HG02623 (cell line): ENCODE measurements around the gene TMEM72.

ENCODE experiments used
- ATAC-seq: cut with Tn5 transposase; IDR thresholded peaks from one replicate; pipeline ENCODE4 v1.9.1; 2021; ENCODE audit warnings: moderate library complexity; ENCODE audit not compliant: unreplicated experiment

The TMEM72 gene

DNA sequence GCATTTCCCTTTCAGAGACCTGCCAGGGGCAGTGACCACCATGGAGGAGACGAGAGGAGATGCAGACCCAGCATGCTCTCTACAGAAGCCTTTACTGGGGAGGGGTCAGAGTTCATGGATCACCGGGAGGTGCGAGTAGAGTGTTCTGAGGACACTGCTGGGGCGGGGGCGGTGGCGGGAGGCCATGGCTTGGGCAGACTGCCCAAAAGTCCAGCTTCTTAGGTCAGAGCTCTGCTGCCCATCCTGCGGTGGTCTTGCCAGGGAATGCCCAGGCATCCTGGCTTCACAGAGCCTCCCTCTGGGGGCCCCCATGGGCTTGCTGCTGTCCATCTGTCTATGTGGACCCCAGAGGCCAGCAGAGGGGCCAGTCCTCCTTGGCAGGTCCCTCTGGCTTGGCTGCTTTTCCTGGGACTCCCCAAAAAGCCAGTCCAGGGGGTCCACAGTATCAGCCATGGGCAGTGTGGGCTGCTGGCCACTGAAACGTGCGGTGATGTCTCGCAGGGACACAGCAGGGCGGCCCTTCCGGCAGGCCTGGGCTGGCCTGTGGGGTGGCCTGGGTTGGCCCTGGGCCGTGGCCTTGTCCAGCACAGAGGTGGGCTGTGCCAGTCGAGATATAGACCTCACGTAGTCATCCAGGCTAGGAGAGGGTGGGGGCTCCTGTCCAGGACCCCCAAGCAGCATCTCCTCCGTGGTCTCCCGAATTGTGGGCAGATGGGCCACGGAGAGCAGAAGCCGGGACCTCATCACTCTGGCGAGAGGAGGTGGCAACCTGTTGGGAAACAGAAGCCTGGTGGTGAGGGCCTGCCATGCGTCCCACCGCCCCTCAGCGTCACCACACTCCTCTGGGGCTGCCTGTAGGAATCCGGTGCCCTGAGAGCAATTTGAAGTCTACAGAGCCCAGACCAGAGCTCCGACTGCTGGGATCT lies 66.4 kb downstream of the TMEM72 start:
- no peak for ATAC-seq

DNA sequence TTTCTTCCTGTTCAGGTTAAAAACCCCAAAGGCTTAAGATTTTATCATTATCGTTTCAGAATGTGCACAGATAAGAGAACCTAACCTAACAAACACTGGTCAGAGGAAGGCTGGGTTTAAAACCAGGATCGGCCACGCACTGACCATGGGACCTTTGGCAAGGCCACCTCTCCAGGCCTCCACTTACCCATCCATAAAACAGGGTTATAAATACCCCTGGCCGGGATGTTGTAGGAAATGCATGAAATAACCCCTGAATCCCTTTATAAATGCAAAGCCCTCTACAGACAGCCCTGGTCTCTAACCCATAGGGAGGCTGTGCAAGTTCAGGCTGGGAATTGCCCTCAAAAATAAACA lies 67.1 kb downstream of the TMEM72 start:
- no peak for ATAC-seq

DNA sequence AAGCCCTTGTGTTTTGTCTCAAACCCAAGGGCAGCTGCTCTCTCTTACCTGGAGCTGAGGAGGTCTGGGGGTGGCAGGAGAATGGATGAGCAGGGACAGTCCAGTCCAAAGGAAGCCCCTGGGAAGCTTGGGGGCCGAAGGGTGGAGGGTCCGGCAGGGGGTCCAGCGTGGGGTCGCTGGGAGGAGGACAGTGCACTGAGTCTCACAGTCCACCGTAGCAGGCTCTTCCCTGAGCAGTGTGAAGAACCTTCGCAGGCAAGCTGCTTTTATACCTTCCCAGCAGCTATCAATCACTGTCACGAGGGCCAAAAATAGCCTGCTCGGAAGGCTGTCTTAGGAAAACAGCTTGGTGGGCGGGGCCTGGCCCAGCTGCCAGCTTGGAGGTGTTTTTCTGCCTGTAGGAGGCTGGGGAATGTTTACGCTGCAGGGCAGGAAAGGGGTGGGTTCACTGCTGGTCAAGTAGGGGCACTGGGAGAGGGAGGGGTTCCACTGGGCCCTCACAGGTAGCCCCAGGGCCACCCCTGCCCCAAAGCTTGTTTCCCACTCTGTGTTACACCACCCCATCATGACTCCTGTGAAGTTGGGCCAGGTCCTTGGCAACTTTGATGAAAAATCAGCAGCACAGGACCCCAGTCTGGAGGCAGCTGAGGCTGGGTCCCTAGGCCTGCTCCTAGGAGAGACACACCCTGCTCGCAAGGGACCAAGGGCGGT lies 67.6 kb downstream of the TMEM72 start, which contains the start of gene DEPP1:
DEPP1 (minus strand) TSS at position 240 of the 711 bp plus-strand sequence. CDS start 779 bp downstream, outside the sequence.
- no peak for ATAC-seq

DNA sequence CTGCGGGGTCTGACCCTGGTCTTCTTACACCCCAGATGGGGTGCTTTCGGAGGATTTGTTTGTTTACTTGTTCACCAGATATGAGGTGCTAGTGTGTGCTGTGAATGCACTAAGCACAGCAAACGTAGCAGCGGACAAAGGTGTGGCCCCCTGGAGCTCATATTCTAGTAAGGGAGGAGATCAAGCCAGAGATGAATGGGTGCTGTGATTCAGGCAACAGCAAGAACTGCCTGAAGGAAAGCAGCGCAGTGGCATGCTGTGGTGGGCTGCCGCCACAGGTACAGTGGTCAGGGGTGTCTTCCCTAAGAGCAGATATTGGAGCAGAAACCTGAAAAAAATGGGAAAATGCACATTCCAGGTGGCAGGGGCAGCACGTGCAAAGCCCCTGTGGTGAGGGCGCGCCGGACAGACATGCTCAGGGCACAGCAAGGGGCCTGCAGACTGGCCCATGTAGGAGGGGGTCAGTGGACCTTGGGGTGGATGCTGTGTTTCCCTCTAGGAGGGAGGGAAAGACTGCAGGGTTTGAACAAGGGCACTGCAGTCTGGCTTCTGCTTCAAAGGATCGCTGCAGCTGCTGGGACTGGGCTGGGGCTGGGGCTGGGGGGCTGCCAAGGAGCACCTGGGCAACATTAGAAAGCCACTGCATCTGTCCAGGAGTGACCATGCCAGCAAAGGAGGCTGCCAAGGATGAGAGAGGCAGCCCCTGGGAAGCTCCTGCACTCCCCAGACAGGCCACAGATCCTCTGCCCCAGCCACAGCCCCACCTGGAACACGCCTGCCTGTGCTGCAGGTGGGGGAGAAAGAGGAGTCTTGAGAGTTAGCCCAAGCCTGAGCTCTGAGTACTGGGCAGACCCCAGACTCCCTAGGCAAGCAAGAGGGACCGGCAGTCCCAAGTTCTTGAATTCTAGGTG lies 68.4 kb downstream of the TMEM72 start:
- no peak for ATAC-seq

DNA sequence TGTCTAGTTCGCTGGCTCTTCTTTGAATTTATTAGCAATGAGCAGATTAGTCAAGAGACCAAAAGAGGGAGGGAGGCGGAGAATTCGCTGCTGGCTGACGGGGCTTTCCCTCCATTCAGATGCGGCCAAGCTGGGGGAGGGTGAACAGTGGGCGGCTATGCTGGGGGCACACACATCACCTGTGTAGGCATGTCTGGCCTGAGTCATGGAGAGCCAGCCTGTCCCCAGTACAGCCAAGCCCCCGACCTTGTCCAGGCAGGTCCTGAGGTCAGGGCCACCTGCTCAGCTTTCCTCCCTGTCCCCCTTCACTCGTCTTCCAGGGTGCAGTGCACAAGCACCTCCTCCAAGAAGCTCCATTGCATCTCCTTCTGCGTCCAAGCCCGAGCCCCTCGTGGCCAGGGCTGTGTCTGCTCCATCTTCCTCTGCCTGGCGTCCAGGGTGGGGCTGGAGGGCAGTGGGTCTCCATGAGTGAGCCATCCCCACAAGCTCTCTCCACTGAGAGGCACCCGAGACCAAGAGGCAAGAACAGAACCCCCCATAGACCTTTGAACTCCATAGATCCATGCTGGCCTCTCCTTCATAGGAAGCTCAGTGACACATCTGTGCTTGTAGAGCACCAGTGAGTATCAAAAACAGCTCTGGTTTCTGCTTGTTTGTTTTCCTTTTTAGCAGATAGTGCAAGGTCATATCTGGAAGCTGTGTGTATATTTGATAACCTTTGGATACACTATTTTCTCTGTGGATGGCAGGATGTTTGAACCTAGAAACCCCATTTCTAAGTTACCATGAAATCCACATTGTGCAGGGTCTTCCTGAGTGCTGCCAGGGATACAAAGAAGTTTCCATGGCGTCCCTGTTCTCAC lies 69.4 kb downstream of the TMEM72 start:
- ATAC-seq: no peak

DNA sequence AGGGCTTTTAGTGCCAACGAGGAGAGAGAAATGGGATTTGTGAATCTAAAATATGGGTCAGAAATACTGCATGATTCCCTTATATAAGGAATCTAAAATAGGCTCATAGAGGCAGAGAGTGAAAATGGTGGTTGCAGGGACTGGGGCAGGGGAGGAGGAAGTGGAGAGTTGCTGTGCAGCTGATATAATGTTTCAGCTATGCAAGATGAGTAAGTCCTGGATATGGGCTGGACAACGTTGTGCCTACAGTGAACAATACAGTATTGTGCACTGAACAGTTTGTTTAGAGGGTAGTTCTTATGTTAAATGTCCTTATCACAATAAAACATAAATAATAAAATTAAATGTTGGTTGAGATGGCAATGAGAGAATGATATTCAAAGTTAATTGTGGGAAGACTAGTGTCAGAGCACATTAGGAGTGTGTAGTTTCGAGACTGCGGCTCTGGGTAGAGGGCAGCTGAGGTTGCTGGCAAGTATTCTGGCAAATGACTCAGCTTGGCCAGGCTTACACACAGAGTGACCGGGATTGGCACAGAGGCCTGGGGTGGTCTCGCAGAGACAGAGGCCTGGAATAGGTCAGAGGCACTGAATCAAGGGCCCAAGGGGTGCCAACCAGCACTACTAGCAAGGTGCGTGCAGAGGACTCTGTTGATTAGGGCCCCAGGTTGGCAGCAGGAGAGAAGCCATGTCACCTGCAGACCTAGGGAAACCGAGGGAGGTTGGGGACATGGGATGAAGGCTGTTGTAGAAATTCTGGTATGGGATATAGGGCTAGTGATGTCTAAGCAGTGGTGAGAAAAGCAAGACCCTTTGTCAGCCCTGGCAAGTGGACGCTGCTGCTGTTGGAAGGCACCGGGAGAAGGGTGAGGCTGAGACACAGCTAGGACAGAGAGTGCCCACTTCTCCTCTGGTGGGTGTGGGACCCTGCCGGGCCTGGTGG lies 70.3 kb downstream of the TMEM72 start:
- ATAC-seq: peak; percentile 46

DNA sequence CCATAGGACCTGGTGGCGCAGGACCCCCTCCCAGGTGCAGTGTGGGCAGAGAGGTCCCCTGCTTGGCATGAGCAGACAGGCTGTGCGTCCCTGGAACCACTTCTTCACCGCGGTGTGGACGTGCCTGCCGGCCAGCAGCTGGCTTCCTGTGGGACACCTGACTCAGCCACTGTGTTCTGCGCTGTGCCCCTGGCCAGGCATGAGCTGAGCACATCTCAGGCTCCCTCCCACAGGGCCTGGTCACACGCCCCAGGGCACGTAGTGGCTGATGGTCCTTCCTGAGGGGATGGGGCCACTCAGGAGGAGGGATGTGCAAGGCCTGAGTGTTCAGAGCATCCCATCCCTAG lies 71.0 kb downstream of the TMEM72 start:
- no peak for ATAC-seq

DNA sequence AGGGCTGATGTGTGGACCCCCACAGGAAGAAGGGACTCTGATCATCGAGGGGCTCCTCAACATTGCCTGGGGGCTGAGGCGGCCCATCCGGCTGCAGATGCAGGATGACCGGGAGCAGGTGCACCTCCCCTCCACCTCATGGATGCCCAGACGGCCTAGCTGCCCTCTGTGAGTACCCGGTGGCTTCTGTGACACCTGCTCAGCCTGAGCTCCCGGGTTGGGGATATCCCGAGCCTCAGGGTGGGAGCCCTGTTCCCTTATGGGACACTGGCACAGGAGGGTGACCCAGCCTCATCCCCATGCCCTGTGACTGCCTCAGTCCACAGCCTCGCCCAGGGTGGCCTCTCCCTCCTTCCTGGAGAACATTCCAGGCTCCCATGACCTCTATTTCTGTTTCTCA lies 71.4 kb downstream of the TMEM72 start:
- ATAC-seq: no peak

DNA sequence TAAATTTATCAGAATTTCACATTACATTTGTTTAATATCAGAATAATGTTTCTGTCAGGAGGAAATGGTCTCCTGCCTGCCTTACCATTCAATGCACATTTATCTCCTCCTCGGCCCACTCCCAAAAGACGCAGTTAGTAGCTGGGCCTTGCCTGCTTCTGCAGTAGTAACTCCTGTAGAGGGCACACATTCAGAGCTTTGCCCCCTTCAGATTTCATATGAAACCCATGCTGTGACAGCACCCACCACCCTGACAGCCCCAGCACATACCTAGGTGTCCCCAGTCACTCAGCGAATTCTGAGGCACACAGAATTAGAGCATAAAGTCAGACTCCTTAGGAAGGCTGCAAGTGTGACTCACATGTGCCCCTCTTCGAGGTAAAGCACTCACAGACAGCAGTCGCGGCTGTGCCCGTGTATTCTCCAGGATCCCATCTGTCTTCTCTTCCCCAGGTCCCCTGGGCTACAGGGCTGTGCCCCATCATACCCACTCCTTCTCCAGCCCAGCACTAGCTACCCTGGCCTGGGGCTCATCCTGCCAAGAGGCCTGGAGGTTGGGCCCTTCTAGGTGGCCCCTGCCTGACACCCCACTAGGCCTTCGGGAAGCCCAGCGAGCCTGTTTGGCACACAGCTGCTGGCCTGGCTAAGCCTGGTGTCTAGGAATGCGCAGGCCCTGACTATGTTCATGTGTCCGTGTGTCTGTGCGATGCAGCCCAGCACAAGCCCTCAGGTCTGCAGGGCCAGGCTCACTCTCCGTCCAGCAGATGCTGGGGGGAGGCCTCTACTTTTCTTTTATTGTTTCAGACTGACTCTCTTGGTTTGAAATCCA lies 72.1 kb downstream of the TMEM72 start:
- no peak for ATAC-seq

DNA sequence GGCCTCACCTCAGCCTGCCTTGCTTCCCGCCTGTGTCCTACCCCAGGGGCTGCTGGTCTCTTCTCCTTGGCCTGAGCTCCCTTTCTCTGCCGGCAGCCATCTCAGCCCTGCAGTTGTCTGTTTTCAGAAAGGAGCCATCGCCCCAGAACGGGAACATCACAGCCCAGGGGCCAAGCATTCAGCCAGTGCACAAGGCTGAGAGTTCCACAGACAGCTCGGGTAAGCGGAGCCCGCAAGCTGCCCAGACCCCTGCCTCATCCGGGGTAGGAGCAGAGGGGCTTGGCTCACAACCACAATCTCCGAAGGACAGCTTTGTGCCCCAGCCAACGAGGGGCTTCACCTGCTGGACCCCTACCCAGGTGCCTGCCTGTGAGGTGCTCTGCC lies 72.8 kb downstream of the TMEM72 start:
- no peak for ATAC-seq

DNA sequence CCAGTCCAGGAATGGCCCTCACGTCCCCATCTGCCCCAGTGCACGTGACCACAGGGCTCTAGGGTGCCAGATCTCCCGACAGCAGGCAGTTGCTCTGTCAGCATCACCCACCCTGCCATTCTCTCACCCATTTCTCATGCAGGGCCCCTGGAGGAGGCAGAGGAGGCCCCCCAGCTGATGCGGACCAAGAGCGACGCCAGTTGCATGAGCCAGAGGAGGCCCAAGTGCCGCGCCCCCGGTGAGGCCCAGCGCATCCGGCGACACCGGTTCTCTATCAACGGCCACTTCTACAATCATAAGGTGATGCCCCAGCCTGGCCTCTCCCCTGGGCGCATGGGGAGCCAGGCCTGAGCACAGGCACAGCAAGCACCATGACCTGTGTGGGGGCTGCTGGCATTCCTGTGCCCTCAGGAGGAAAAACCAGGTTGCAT lies 73.5 kb downstream of the TMEM72 start:
- no peak for ATAC-seq

DNA sequence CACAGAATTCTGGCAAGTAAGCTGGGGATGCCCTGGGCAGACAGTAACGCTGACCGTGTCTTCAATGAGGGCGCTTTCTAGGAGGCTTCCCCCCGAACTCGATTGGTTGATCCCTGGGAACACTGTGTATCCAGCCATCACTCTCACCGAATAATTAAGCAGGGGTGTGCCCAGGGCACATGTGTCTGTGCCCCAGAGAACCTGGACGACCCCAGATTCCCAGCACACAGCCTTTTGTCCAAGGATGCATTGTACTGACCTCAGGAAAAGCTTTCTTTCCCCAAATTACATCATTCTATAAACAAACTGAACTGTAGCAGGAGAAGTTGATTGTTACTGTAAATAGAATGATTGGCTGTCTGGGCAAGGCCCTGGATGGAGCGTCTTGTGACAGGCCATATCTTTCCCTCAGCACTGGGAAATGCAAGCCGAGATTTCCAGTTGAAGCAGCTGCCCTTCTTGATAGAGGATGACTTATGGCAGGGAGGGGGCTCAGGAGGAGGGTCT lies 74.1 kb downstream of the TMEM72 start:
- ATAC-seq: no peak

DNA sequence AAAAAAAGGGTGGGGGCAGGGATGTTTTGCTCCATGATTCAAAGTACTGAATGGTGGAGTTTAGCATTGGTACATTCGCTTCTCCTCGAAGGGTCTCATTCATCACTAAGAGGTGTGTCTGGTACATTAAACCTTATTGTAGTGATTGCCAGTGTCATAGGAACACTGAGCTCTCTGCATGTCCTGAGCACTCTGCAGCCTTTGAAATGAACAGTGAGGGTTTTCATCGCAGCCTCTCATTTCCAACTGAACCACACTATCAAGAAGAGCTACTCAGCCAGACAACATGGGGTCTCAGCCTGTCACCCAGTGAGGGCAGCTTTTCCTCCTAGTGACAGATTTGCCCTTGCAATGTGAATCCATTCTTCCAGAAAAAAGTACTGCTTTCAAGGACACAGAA lies 75.0 kb downstream of the TMEM72 start:
- ATAC-seq: no peak
